ENCODE results near the gene SLC26A1.

Gene SLC26A1

GRCh38 chr4:960636-961350 lies 32.4 kb downstream of the SLC26A1 start:
- Histone ChIP-seq H3K27me3 (replicated peaks; ENCODE audit: insufficient read depth, low read length) (no peaks in the 10 kb centered on the region), H3K9me3 (replicated peaks; ENCODE audit: insufficient read depth, low read length) (no peaks in the 10 kb centered on the region), H3F3A (ENCODE audit: insufficient read depth, low read length) (no peaks in the 10 kb centered on the region), H3K4me1 (ENCODE audit: low read length) (no peaks in the 10 kb centered on the region), H4K20me1 (ENCODE audit: insufficient read depth, low read length) (no peaks in the 10 kb centered on the region), H3K9ac (ENCODE audit: low read length) (no peak overlapping the region), H3K4me2 (ENCODE audit: low read depth, low read length) (no peak overlapping the region), H3K9me2 (replicated peaks; ENCODE audit: insufficient read depth, low read length) (no peaks in the 10 kb centered on the region), H3K36me3 (replicated peaks; ENCODE audit: insufficient read depth, low read length) (no peaks in the 10 kb centered on the region), H2AFZ (ENCODE audit: low read length) (no peak overlapping the region), H3K4me3 (ENCODE audit: low read length) (no peak overlapping the region), H3K79me2 (ENCODE audit: low read length) (no peaks in the 10 kb centered on the region), H3K27ac (ENCODE audit: low read length) (no peak overlapping the region)
- no peak for DNase-seq
- TF ChIP-seq, protein P1, sequence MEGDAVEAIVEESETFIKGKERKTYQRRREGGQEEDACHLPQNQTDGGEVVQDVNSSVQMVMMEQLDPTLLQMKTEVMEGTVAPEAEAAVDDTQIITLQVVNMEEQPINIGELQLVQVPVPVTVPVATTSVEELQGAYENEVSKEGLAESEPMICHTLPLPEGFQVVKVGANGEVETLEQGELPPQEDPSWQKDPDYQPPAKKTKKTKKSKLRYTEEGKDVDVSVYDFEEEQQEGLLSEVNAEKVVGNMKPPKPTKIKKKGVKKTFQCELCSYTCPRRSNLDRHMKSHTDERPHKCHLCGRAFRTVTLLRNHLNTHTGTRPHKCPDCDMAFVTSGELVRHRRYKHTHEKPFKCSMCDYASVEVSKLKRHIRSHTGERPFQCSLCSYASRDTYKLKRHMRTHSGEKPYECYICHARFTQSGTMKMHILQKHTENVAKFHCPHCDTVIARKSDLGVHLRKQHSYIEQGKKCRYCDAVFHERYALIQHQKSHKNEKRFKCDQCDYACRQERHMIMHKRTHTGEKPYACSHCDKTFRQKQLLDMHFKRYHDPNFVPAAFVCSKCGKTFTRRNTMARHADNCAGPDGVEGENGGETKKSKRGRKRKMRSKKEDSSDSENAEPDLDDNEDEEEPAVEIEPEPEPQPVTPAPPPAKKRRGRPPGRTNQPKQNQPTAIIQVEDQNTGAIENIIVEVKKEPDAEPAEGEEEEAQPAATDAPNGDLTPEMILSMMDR (IDR thresholded peaks at IDR 0.05; ENCODE audit: low read length) = no peak
- TF ChIP-seq EZH2 (optimal IDR thresholded peaks at IDR 0.05; ENCODE audit: low read depth, low read length) (no peak), EZH2phosphoT487 (IDR thresholded peaks at IDR 0.05; ENCODE audit: low read length) (no peak)

GRCh38 chr4:960140-960635 lies 33.0 kb downstream of the SLC26A1 start:
- Histone ChIP-seq H3K27ac (ENCODE audit: low read length) (no peak overlapping the region), H3K4me2 (ENCODE audit: low read depth, low read length) (no peak overlapping the region), H3K9ac (ENCODE audit: low read length) (no peak overlapping the region), H3K4me3 (ENCODE audit: low read length) (no peak overlapping the region), H3K9me3 (replicated peaks; ENCODE audit: insufficient read depth, low read length) (no peaks in the 10 kb centered on the region), H3K9me2 (replicated peaks; ENCODE audit: insufficient read depth, low read length) (no peaks in the 10 kb centered on the region), H3F3A (ENCODE audit: insufficient read depth, low read length) (no peaks in the 10 kb centered on the region), H3K36me3 (replicated peaks; ENCODE audit: insufficient read depth, low read length) (no peaks in the 10 kb centered on the region), H3K27me3 (replicated peaks; ENCODE audit: insufficient read depth, low read length) (no peaks in the 10 kb centered on the region), H3K79me2 (ENCODE audit: low read length) (no peaks in the 10 kb centered on the region), H3K4me1 (ENCODE audit: low read length) (no peaks in the 10 kb centered on the region), H4K20me1 (ENCODE audit: insufficient read depth, low read length) (no peaks in the 10 kb centered on the region), H2AFZ (ENCODE audit: low read length) (no peak overlapping the region)
- TF ChIP-seq EZH2phosphoT487 (IDR thresholded peaks at IDR 0.05; ENCODE audit: low read length) (no peak), EZH2 (optimal IDR thresholded peaks at IDR 0.05; ENCODE audit: low read depth, low read length) (no peak)
- TF ChIP-seq, protein P1 (IDR thresholded peaks at IDR 0.05; ENCODE audit: low read length) = no peak
- no peak for DNase-seq

DNA sequence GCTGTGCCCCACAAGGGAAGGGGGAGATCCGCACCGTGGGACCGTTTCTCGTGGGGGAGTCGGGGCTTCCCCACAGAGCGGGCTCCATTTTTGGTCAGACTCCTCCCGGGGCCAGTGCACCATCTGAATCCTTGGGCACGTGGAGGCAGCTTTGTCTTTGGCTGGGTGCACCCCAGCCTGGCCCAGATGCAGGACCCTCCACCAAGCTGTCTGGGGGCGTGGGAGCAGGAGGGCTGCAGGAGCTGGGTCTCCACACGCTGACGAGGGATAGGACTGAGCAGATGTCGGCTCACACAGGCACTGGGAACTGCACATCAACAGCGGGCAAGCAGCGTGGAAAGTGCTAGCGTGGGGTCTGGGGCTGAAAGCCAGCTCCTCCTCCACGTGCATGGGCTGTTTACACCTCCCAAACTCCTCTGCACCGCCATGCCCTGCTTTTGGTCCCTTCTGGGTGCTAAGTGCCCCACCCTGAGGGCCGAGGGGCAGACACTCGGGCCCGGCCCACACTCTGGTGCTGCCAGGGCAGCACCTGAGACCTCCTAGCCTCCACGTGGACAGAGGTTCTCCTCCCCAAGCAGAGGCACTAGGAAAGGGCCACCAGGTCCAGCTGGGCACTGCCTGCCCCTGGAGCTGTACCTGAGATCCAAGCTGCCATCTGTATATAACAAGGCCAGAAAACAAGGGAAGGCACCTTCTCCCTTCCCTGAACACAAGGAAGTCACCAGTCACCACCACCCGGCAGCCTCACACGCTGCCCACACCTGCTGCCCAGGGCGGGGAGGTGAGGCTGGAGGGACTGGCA lies 33.7 kb downstream of the SLC26A1 start:
- Histone ChIP-seq H3K9ac (ENCODE audit: low read length) (no peak overlapping the region), H3K4me2 (ENCODE audit: low read depth, low read length) (no peak overlapping the region), H3K27me3 (replicated peaks; ENCODE audit: insufficient read depth, low read length) (no peaks in the 10 kb centered on the region), H3F3A (ENCODE audit: insufficient read depth, low read length) (no peaks in the 10 kb centered on the region), H3K9me2 (replicated peaks; ENCODE audit: insufficient read depth, low read length) (no peaks in the 10 kb centered on the region), H3K9me3 (replicated peaks; ENCODE audit: insufficient read depth, low read length) (no peaks in the 10 kb centered on the region), H3K79me2 (ENCODE audit: low read length) (no peaks in the 10 kb centered on the region), H2AFZ (ENCODE audit: low read length) (no peak overlapping the region), H3K4me1 (ENCODE audit: low read length) (no peaks in the 10 kb centered on the region), H3K27ac (ENCODE audit: low read length) (no peak overlapping the region), H3K36me3 (replicated peaks; ENCODE audit: insufficient read depth, low read length) (no peaks in the 10 kb centered on the region), H3K4me3 (ENCODE audit: low read length) (no peak overlapping the region), H4K20me1 (ENCODE audit: insufficient read depth, low read length) (no peaks in the 10 kb centered on the region)
- DNase-seq = no peak
- TF ChIP-seq EZH2 (optimal IDR thresholded peaks at IDR 0.05; ENCODE audit: low read depth, low read length) = no peak
- TF ChIP-seq, protein P1 (IDR thresholded peaks at IDR 0.05; ENCODE audit: low read length) = no peak

Data from MM.1S (cell line).